Islet of Langerhans (tissue), 1 donor: ENCODE data around the gene CHRDL1.
A peak's percentile ranks its signal among the peaks of the same experiment; 100 is the strongest.

Source experiments
- FAIRE-seq: peaks from one replicate; lab custom pipeline; 2011; peaks lifted over from hg19 to GRCh38; lab: Jason Lieb, UNC

CHRDL1 gene

GRCh38 chrX:110741213-110741796 is 54.3 kb downstream of the CHRDL1 start:
- FAIRE-seq = no peak

GRCh38 chrX:110734894-110735541 is 60.6 kb downstream of the CHRDL1 start:
- no peak for FAIRE-seq

- FAIRE-seq = no peak
These were observed 61.3 kb downstream of the CHRDL1 start for GRCh38 chrX:110734271-110734670.

- FAIRE-seq = no peak
These were observed 62.5 kb downstream of the CHRDL1 start for GRCh38 chrX:110733166-110733565.

- no peak for FAIRE-seq
These were observed 63.4 kb downstream of the CHRDL1 start for GRCh38 chrX:110732266-110732665.

- FAIRE-seq = no peak
These were observed 71.8 kb downstream of the CHRDL1 start for GRCh38 chrX:110723844-110724243.

GRCh38 chrX:110722135-110722534 is 73.5 kb downstream of the CHRDL1 start:
- no peak for FAIRE-seq

- FAIRE-seq = no peak
These were observed 82.0 kb downstream of the CHRDL1 start for GRCh38 chrX:110713666-110714065.

GRCh38 chrX:110706446-110706845 is 89.2 kb downstream of the CHRDL1 start:
- FAIRE-seq = no peak

GRCh38 chrX:110703641-110704040 is 92.0 kb downstream of the CHRDL1 start:
- FAIRE-seq = no peak

GRCh38 chrX:110699109-110699508 is 96.5 kb downstream of the CHRDL1 start:
- no peak for FAIRE-seq

- FAIRE-seq = no peak
These were observed 96.9 kb downstream of the CHRDL1 start for GRCh38 chrX:110698696-110699095.

GRCh38 chrX:110692866-110693265 is 102.8 kb downstream of the CHRDL1 start:
- FAIRE-seq = no peak

- no peak for FAIRE-seq
These were observed 104.2 kb downstream of the CHRDL1 start for GRCh38 chrX:110691446-110691845.

- FAIRE-seq = no peak
These were observed 111.0 kb downstream of the CHRDL1 start for GRCh38 chrX:110684653-110685052.

- FAIRE-seq = no peak
These were observed 111.7 kb downstream of the CHRDL1 start for GRCh38 chrX:110683925-110684324.

- FAIRE-seq = no peak
These were observed 117.0 kb downstream of the CHRDL1 start for GRCh38 chrX:110678591-110678990.

- FAIRE-seq = no peak
These were observed 119.7 kb downstream of the CHRDL1 start for GRCh38 chrX:110675886-110676285.

GRCh38 chrX:110671068-110671803 is 124.4 kb downstream of the CHRDL1 start:
- no peak for FAIRE-seq

GRCh38 chrX:110669572-110669971 is 126.0 kb downstream of the CHRDL1 start:
- FAIRE-seq = no peak

GRCh38 chrX:110667706-110668105 is 127.9 kb downstream of the CHRDL1 start:
- FAIRE-seq = no peak

- FAIRE-seq = peak; percentile 30
These were observed 130.2 kb downstream of the CHRDL1 start for GRCh38 chrX:110665223-110666002.

- no peak for FAIRE-seq
These were observed 138.5 kb downstream of the CHRDL1 start for GRCh38 chrX:110657073-110657472.
